NT2/D1 (cell line): ENCODE measurements around the gene LRRC46.

Experiments used
- SUZ12 ChIP-seq: IDR thresholded peaks from 2 replicates; pipeline ENCODE4 v1.6.1; 2011; ENCODE audit not compliant: insufficient read length, insufficient read depth; ENCODE audit errors: extremely low read depth
- YY1 ChIP-seq: IDR thresholded peaks from 2 replicates; pipeline ENCODE4 v1.6.1; 2011; ENCODE audit not compliant: insufficient read length, insufficient read depth
- ZNF274 ChIP-seq: IDR thresholded peaks from 2 replicates; pipeline ENCODE4 v1.6.1; 2011; ENCODE audit warnings: mild to moderate bottlenecking, low read depth, low read length

- TF ChIP-seq SUZ12 (no peak), ZNF274 (no peak), YY1 (no peak)
Measured at GRCh38 chr17:47855737-47856136, 24.3 kb downstream of the LRRC46 start.
